CD4-positive, alpha-beta T cell treated with Interleukin-2 at 100 ng/mL for 4 hours (primary cell): ENCODE data around the gene LRRC30.
"Not testable (repeated sequence)": the region's sequence is repeated elsewhere in the genome, so short reads cannot be mapped to it uniquely, and the experiment has no call there.

Experiments used
- DNase-seq: peaks from one replicate; pipeline ENCODE4 v3.0.0-alpha.2; 2020; ENCODE audit warnings: low spot score

Gene LRRC30

GRCh38 chr18:7230626-7231349 is at the start of gene LRRC30:
TSS of gene LRRC30 (plus strand) at chr18:7231089. CDS start at chr18:7231139, 50 bp downstream.
- no peak for DNase-seq

- DNase-seq: no peak
These were observed 45.2 kb upstream of the LRRC30 start for GRCh38 chr18:7185701-7186100.

- no peak for DNase-seq
These were observed 40.2 kb upstream of the LRRC30 start for GRCh38 chr18:7190547-7191156.

GRCh38 chr18:7191736-7192135 is 39.2 kb upstream of the LRRC30 start:
- no peak for DNase-seq

GRCh38 chr18:7195266-7195665 is 35.6 kb upstream of the LRRC30 start:
- DNase-seq: no peak

- DNase-seq: no peak
These were observed 34.5 kb upstream of the LRRC30 start for GRCh38 chr18:7196421-7196820.

- no peak for DNase-seq
These were observed 33.0 kb upstream of the LRRC30 start for GRCh38 chr18:7197854-7198253.

- no peak for DNase-seq
These were observed 32.6 kb upstream of the LRRC30 start for GRCh38 chr18:7198326-7198725.

- DNase-seq: no peak
These were observed 29.8 kb upstream of the LRRC30 start for GRCh38 chr18:7201096-7201495.

- DNase-seq: no peak
These were observed 28.7 kb upstream of the LRRC30 start for GRCh38 chr18:7202169-7202568.

- DNase-seq: not testable (repeated sequence)
These were observed 27.3 kb upstream of the LRRC30 start for GRCh38 chr18:7203601-7204000.

- DNase-seq: no peak
These were observed 25.5 kb upstream of the LRRC30 start for GRCh38 chr18:7205346-7205745.

GRCh38 chr18:7206217-7206616 is 24.7 kb upstream of the LRRC30 start:
- DNase-seq: no peak

GRCh38 chr18:7207366-7207915 is 23.4 kb upstream of the LRRC30 start:
- no peak for DNase-seq

- no peak for DNase-seq
These were observed 9.3 kb upstream of the LRRC30 start for GRCh38 chr18:7221424-7222155.

GRCh38 chr18:7224198-7224597 is 6.7 kb upstream of the LRRC30 start:
- no peak for DNase-seq

GRCh38 chr18:7232218-7232617 is 1.3 kb downstream of the LRRC30 start:
- DNase-seq: no peak

- DNase-seq: no peak
These were observed 2.4 kb downstream of the LRRC30 start for GRCh38 chr18:7233134-7233810.

GRCh38 chr18:7234091-7234490 is 3.2 kb downstream of the LRRC30 start:
- no peak for DNase-seq

GRCh38 chr18:7234956-7235355 is 4.1 kb downstream of the LRRC30 start:
- no peak for DNase-seq

GRCh38 chr18:7236072-7236471 is 5.2 kb downstream of the LRRC30 start:
- DNase-seq: no peak

- DNase-seq: no peak
These were observed 6.0 kb downstream of the LRRC30 start for GRCh38 chr18:7236933-7237332.
